ENCODE measurements around the gene OGFRL1.
A peak's percentile ranks its signal among the peaks of the same experiment; 100 is the strongest.

Gene OGFRL1

DNA sequence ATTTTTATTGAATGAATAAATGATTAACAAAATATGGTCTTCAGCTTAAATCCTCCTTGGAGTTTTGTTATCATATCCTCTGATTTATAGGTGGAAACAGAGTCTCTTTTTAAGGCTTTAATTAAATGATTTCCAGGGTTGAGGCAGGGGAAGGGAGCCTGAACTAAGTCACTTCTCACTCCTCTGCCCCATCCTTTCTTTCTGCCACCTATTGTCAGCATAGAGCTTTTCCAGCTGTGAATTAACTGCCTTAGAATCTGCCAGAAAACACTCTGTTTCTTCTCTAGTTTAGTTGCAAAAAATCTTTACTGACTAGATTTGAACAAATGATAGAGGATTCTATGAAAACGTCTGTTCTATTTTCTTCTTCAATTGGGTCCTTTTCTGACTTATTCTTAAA, 9.8 kb downstream of the OGFRL1 start:
- DNase-seq, result no peak
- no peaks in the 10 kb centered on the region for H3K9me3 ChIP-seq (ENCODE audit: severe bottlenecking)
- no peak overlapping the region for H3K4me3 ChIP-seq (ENCODE audit: low read depth, low read length)
- no peak overlapping the region for H3K27ac ChIP-seq
- H3K27me3 ChIP-seq (ENCODE audit: insufficient read depth, low read depth, severe bottlenecking), result no peaks in the 10 kb centered on the region
- peaks cover 49% of the 10 kb centered on the region for H3K36me3 ChIP-seq
- TF ChIP-seq, protein P1, sequence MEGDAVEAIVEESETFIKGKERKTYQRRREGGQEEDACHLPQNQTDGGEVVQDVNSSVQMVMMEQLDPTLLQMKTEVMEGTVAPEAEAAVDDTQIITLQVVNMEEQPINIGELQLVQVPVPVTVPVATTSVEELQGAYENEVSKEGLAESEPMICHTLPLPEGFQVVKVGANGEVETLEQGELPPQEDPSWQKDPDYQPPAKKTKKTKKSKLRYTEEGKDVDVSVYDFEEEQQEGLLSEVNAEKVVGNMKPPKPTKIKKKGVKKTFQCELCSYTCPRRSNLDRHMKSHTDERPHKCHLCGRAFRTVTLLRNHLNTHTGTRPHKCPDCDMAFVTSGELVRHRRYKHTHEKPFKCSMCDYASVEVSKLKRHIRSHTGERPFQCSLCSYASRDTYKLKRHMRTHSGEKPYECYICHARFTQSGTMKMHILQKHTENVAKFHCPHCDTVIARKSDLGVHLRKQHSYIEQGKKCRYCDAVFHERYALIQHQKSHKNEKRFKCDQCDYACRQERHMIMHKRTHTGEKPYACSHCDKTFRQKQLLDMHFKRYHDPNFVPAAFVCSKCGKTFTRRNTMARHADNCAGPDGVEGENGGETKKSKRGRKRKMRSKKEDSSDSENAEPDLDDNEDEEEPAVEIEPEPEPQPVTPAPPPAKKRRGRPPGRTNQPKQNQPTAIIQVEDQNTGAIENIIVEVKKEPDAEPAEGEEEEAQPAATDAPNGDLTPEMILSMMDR (IDR thresholded peaks at IDR 0.05; ENCODE audit: low read depth, low read length), result no peak

DNA sequence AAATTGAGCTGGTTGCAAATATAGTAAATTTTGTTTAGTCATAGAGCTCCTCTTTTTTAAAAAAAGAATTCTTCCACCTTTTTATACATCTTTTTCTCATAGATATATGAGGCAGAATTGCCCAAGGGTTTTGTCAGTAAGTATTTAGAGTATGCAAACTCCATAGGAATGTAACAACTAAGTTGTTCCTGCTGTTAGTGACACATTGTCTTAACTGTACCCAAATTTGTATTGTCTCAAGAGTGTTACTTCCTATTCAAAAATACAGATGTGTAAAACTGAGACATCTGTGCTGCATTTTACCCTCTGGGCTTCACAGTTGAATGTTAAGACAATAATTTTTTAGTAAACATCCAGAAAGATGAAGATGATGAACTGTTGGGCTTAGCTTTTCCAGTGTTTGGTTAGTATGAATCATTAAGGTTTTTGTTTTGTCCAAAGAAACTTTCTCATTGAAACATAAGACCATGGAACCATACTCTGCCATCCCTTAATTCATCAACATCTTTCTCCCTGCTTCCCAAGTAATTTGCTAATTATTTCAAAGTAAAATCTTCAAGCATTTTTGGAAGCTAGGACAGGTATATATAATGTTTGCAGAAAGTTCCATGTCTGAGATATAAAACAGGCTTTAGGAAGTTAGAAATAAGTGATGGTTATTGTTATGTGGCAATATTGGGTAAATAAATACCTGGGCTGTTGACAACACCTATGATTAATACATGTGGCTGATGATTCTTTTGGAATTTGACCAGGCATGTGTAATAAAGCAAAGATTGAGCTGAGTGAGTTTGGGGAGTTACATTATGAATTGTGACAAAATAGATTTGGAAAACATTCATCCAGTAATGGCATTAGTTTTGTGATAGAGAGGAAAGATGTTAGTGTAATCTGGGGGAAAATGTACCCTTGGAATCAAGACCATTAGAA, 11.2 kb downstream of the OGFRL1 start:
- DNase-seq, result no peak
- Histone ChIP-seq H3K4me3 (ENCODE audit: low read depth, low read length) (no peak overlapping the region), H3K36me3 (peaks cover 37% of the 10 kb centered on the region), H3K27ac (no peak overlapping the region), H3K27me3 (ENCODE audit: insufficient read depth, low read depth, severe bottlenecking) (no peaks in the 10 kb centered on the region), H3K9me3 (ENCODE audit: severe bottlenecking) (no peaks in the 10 kb centered on the region)
- TF ChIP-seq, protein P1 (IDR thresholded peaks at IDR 0.05; ENCODE audit: low read depth, low read length), result no peak

DNA sequence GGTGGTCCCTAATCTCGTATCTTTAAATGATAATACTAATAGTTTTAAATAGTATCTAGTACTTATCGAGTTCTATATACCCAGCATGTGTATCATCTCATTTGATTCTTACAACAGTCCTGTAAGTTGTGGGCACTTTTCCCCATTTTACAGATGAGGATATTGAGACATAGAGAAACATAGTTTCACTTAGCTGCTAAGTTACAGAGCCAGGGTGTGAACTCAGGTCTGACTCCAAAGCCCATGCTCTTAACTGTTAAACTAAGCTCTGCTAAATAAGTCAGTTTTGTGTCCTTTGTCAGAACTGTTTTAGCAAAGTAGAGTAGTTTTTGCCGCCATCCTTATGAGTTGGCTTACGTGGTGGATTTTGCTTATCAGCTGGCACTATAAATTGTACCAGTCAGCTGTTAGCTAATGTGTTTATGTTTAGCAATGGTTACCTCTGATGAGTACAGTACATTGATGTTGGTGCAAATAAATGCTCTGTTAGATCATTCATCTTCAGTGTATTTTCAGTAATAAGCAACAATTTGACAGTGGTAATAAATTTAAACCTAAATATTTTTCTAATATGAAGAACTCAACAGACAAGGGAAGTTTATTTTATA, 12.1 kb downstream of the OGFRL1 start:
- no peaks in the 10 kb centered on the region for H3K9me3 ChIP-seq (ENCODE audit: severe bottlenecking)
- TF ChIP-seq, protein P1 (IDR thresholded peaks at IDR 0.05; ENCODE audit: low read depth, low read length), result no peak
- no peaks in the 10 kb centered on the region for H3K27me3 ChIP-seq (ENCODE audit: insufficient read depth, low read depth, severe bottlenecking)
- H3K36me3 ChIP-seq, result peaks cover 29% of the 10 kb centered on the region
- DNase-seq, result no peak
- no peak overlapping the region for H3K4me3 ChIP-seq (ENCODE audit: low read depth, low read length)
- no peak overlapping the region for H3K27ac ChIP-seq

DNA sequence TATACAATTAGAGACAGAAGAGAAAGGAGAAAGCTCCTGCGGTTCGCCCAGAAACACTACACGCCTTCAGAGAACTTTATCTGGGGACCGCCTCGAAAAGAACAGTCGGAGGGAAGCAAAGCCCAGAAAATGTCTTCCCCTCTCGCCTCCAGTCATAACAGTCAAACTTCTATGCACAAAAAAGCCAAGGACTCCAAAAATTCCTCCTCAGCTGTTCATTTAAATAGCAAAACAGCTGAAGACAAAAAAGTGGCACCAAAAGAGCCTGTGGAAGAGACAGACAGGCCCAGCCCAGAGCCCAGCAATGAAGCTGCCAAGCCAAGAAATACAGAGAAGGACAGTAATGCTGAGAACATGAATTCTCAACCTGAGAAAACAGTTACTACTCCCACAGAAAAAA, 12.9 kb downstream of the OGFRL1 start:
- H3K27ac ChIP-seq, result no peak overlapping the region
- no peaks in the 10 kb centered on the region for H3K9me3 ChIP-seq (ENCODE audit: severe bottlenecking)
- no peaks in the 10 kb centered on the region for H3K27me3 ChIP-seq (ENCODE audit: insufficient read depth, low read depth, severe bottlenecking)
- DNase-seq, result no peak
- H3K36me3 ChIP-seq, result peaks cover 20% of the 10 kb centered on the region
- TF ChIP-seq, protein P1 (IDR thresholded peaks at IDR 0.05; ENCODE audit: low read depth, low read length), result no peak
- H3K4me3 ChIP-seq (ENCODE audit: low read depth, low read length), result no peak overlapping the region

DNA sequence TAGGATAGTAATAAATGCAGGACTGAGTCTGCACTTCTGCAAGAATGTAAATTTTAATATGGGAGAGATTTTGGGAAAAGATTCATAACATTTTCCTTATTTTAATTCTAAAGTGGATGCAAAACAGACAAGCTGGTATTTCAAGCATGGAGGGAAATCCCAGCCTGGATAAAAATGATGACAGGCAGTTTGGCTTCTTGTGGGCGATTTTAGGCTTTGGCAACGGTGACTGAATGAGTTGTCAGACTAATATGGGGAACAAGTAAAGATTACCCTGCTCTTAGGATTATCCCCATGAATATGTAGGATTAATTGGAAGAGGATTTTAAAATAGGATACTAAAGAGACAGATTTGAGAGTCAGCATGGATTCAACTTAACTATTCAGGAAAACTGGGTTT, 21.0 kb downstream of the OGFRL1 start:
- peak; percentile 63 for DNase-seq
- Histone ChIP-seq H3K27me3 (ENCODE audit: insufficient read depth, low read depth, severe bottlenecking) (no peaks in the 10 kb centered on the region), H3K9me3 (ENCODE audit: severe bottlenecking) (no peaks in the 10 kb centered on the region), H3K36me3 (no peaks in the 10 kb centered on the region), H3K4me3 (ENCODE audit: low read depth, low read length) (no peak overlapping the region), H3K27ac (peak overlapping the region; percentile 44)
- TF ChIP-seq, protein P1 (IDR thresholded peaks at IDR 0.05; ENCODE audit: low read depth, low read length), result no peak

Data from WERI-Rb-1 (cell line).